Breast epithelium (tissue), 4 donors: ENCODE results near the gene TIMM22. TPM values are rescaled to one million over a fixed set of nuclear protein-coding genes. Genes with fewer than 3 reads are reported as not detected.

Experiments
- DNase-seq, 2 donors: peaks; one replicate each; pipeline ENCODE4 v3.0.0-alpha.2; 2019; ENCODE audit warnings: low spot score in 2 of 2
- H3K27ac ChIP-seq, 2 donors: fragments of 200-600 bp; sonication (generic) in 1 of 2; one replicate each; pipeline ENCODE4 v1.5.1; 2016 to 2019; ENCODE audit warnings: mild to moderate bottlenecking in 1 of 2
- H3K27me3 ChIP-seq, 2 donors: fragments of 200-600 bp; sonication (generic) in 1 of 2; one replicate each; pipeline versions ENCODE4 v1.5.1 to v1.6.0; 2017 to 2019; ENCODE audit warnings: control low read depth in 1 of 2, mild to moderate bottlenecking in 1 of 2
- H3K36me3 ChIP-seq: fragments of 200-600 bp; one replicate; pipeline ENCODE4 v1.5.1; 2019
- H3K4me1 ChIP-seq, 2 donors: fragments of 200-600 bp; sonication (generic); one replicate each; pipeline ENCODE4 v1.5.1; 2016 to 2019; ENCODE audit warnings: control low read depth in 1 of 2
- H3K4me3 ChIP-seq, 3 donors: fragments of 200-600 bp; sonication (generic); 1 replicate in 2 of 3; 2 replicates in 1 of 3; pipeline ENCODE4 v1.5.1; 2016 to 2019; ENCODE audit warnings: mild to moderate bottlenecking in 3 of 3, moderate library complexity in 2 of 3
- H3K9me3 ChIP-seq, 2 donors: fragments of 200-600 bp; sonication (generic) in 1 of 2; one replicate each; pipeline ENCODE4 v1.5.1; 2016 to 2019; ENCODE audit warnings: control low read depth in 1 of 2
- CTCF ChIP-seq, 3 donors: fragments of 450-650 bp; IDR thresholded peaks; one replicate each; pipeline ENCODE4 v1.5.1; 2016 to 2017; ENCODE audit warnings: antibody characterized with exemption in 3 of 3, mild to moderate bottlenecking in 3 of 3, moderate library complexity in 3 of 3
- POLR2A ChIP-seq: fragments of 450-650 bp; IDR thresholded peaks from one replicate; pipeline ENCODE4 v1.6.1; 2016; ENCODE audit warnings: antibody characterized with exemption, mild to moderate bottlenecking, moderate library complexity
- POLR2AphosphoS5 ChIP-seq, 3 donors: sonication (generic); formaldehyde crosslinking; IDR thresholded peaks; one replicate each; pipeline ENCODE4 v1.6.1; 2017; ENCODE audit warnings: antibody characterized with exemption in 3 of 3
- intact Hi-C: fragments of 100-400 bp; cut with DNase I; formaldehyde crosslinking; loops from one replicate; pipeline ENCODE4 v1.15.1; 2023; ENCODE audit warnings: low total_unique reads
- total RNA-seq, 3 donors: library from RNA; depleted of rRNA; stranded (reverse); fragments of >200 nt; gene quantifications; one replicate each; pipeline ENCODE4 v1.1.0, GENCODE V29; 2016

Gene TIMM22
- total RNA-seq, 3 donors from 2014 or later, result 10.1 to 12.0 (median 10.8) TPM

GRCh38 chr17:953767-954166, 43.2 kb upstream of the TIMM22 start:
- intact Hi-C loops, result no loop called here
- H3K4me1 ChIP-seq, result no peaks in the 10 kb centered on the region
- peak overlapping the region in 1 of 2 donors; percentile 32 for H3K27ac ChIP-seq
- DNase-seq, result no peak
- no peaks in the 10 kb centered on the region for H3K27me3 ChIP-seq
- H3K36me3 ChIP-seq, result no peaks in the 10 kb centered on the region
- no peak overlapping the region for H3K4me3 ChIP-seq
- no peaks in the 10 kb centered on the region for H3K9me3 ChIP-seq
- no peak for TF ChIP-seq POLR2AphosphoS5 (IDR thresholded peaks at IDR 0.05)
- TF ChIP-seq CTCF (IDR thresholded peaks at IDR 0.05), result no peak
- no peak for TF ChIP-seq POLR2A

- no peaks in the 10 kb centered on the region for H3K4me1 ChIP-seq
- DNase-seq, result no peak
- H3K4me3 ChIP-seq, result no peak overlapping the region
- no peaks in the 10 kb centered on the region for H3K9me3 ChIP-seq
- TF ChIP-seq CTCF (IDR thresholded peaks at IDR 0.05) (no peak), POLR2A (no peak), POLR2AphosphoS5 (IDR thresholded peaks at IDR 0.05) (no peak)
- H3K27ac ChIP-seq, result peak overlapping the region in 1 of 2 donors; percentile 38
- H3K36me3 ChIP-seq, result no peaks in the 10 kb centered on the region
- H3K27me3 ChIP-seq, result no peaks in the 10 kb centered on the region
- intact Hi-C loops, result no loop called here
Measured at GRCh38 chr17:954431-955164, 42.3 kb upstream of the TIMM22 start.

- intact Hi-C loops, result no loop called here
- Histone ChIP-seq H3K9me3 (no peaks in the 10 kb centered on the region), H3K4me3 (no peak overlapping the region), H3K27ac (no peak overlapping the region), H3K4me1 (no peaks in the 10 kb centered on the region), H3K36me3 (no peaks in the 10 kb centered on the region), H3K27me3 (no peaks in the 10 kb centered on the region)
- TF ChIP-seq POLR2AphosphoS5 (IDR thresholded peaks at IDR 0.05) (no peak), POLR2A (no peak), CTCF (IDR thresholded peaks at IDR 0.05) (no peak)
- DNase-seq, result no peak
Measured at GRCh38 chr17:956905-957304, 40.0 kb upstream of the TIMM22 start.

GRCh38 chr17:957856-958421, 39.0 kb upstream of the TIMM22 start:
- no peaks in the 10 kb centered on the region for H3K9me3 ChIP-seq
- H3K36me3 ChIP-seq, result no peaks in the 10 kb centered on the region
- intact Hi-C loops, result no loop called here
- no peak for TF ChIP-seq CTCF (IDR thresholded peaks at IDR 0.05)
- H3K4me3 ChIP-seq, result no peak overlapping the region
- no peak overlapping the region for H3K27ac ChIP-seq
- no peak for DNase-seq
- H3K27me3 ChIP-seq, result no peaks in the 10 kb centered on the region
- no peaks in the 10 kb centered on the region for H3K4me1 ChIP-seq

- TF ChIP-seq POLR2AphosphoS5 (IDR thresholded peaks at IDR 0.05), result no peak
- no peak for TF ChIP-seq POLR2A
- TF ChIP-seq CTCF (IDR thresholded peaks at IDR 0.05), result no peak
- intact Hi-C loops, result no loop called here
- H3K27ac ChIP-seq, result no peak overlapping the region
- no peaks in the 10 kb centered on the region for H3K9me3 ChIP-seq
- no peaks in the 10 kb centered on the region for H3K36me3 ChIP-seq
- no peak overlapping the region for H3K4me3 ChIP-seq
- no peaks in the 10 kb centered on the region for H3K27me3 ChIP-seq
- DNase-seq, result no peak
- no peaks in the 10 kb centered on the region for H3K4me1 ChIP-seq
Measured at GRCh38 chr17:958712-959451, 38.0 kb upstream of the TIMM22 start.
